A549 (cell line): ENCODE results near the gene STK33. TPM values are rescaled to one million over a fixed set of nuclear protein-coding genes. Genes with fewer than 3 reads are reported as not detected.

Source experiments
- ATAC-seq, 2 experiments: fragments of 200-7000 bp in 1 of 2; fragments of >200 bp in 1 of 2; cut with Nextera tagmentation in 1 of 2; cut with Tn5 transposase in 1 of 2; 3 replicates each; pipeline versions ENCODE4 v1.8.0 to v1.9.1; 2018 to 2020; ENCODE audit warnings: mild to moderate bottlenecking in 1 of 2, moderate library complexity in 1 of 2
- CTCF ChIA-PET: fragments of 300-600 bp; sonication (Branson Sonifier 250); formaldehyde crosslinking; extraction: SDS; loops from one replicate; lab custom pipeline; 2021; ENCODE audit warnings: antibody characterized with exemption, inconsistent platforms; lab: Yijun Ruan, JAX
- POLR2A ChIA-PET: fragments of 350-600 bp; formaldehyde crosslinking; extraction: SDS; loops from one replicate; lab custom pipeline; 2021; ENCODE audit warnings: antibody characterized with exemption, inconsistent platforms; lab: Yijun Ruan, JAX
- DNase-seq, 2 experiments: peaks; one replicate each; pipeline versions ENCODE4 v3.0.0 to v3.0.0-alpha.2; 2011 to 2016; ENCODE audit warnings: low read depth in 1 of 2, low spot score in 1 of 2
- FAIRE-seq: peaks from 2 replicates; lab custom pipeline; 2011; peaks lifted over from hg19 to GRCh38; lab: Jason Lieb, UNC
- H3K27ac ChIP-seq, 2 experiments: fragments of >200 bp; sonication (Bioruptor Twin); formaldehyde crosslinking; 3 replicates each; pipeline ENCODE4 v1.5.1; 2016 to 2017
- H3K4me1 ChIP-seq: fragments of >200 bp; sonication (Bioruptor Twin); formaldehyde crosslinking; 3 replicates; pipeline ENCODE4 v1.6.1; 2016
- H3K4me2 ChIP-seq: fragments of >200 bp; sonication (Bioruptor Twin); formaldehyde crosslinking; 3 replicates; pipeline ENCODE4 v1.6.1; 2016
- H3K4me3 ChIP-seq: fragments of >200 bp; sonication (Bioruptor Twin); formaldehyde crosslinking; 3 replicates; pipeline ENCODE4 v1.5.1; 2016
- H3K9me3 ChIP-seq: fragments of >200 bp; sonication (Bioruptor Twin); formaldehyde crosslinking; 3 replicates; pipeline ENCODE4 v1.6.1; 2016
- BHLHE40 ChIP-seq: IDR thresholded peaks from 2 replicates; pipeline ENCODE4 v1.6.1; 2012; ENCODE audit warnings: low read depth, low read length, inconsistent platforms
- CBX8 ChIP-seq: fragments of 200-600 bp; sonication (generic); IDR thresholded peaks from 2 replicates; pipeline ENCODE4 v1.6.1; 2016
- CEBPB ChIP-seq, 2 experiments: fragments of >200 bp in 1 of 2; sonication (Bioruptor Twin) in 1 of 2; formaldehyde crosslinking in 1 of 2; IDR thresholded peaks; 2 replicates each; pipeline ENCODE4 v1.6.1; 2012 to 2016
- ELK1 ChIP-seq: fragments of 150-350 bp; IDR thresholded peaks from 2 replicates; pipeline ENCODE4 v1.6.1; 2014; ENCODE audit warnings: low read depth, mild to moderate bottlenecking, low read length
- FOXS1 ChIP-seq: fragments of 250-450 bp; sonication (Bioruptor Pico); IDR thresholded peaks from 2 replicates; pipeline ENCODE4 v1.5.0; 2020; ENCODE audit warnings: mild to moderate bottlenecking, moderate library complexity
- HOXB5 ChIP-seq: fragments of 250-450 bp; sonication (Bioruptor Pico); IDR thresholded peaks from 2 replicates; pipeline ENCODE4 v1.5.0; 2020; ENCODE audit warnings: mild to moderate bottlenecking, moderate library complexity
- KDM5A ChIP-seq: fragments of 200-600 bp; sonication (generic); IDR thresholded peaks from 2 replicates; pipeline ENCODE4 v1.6.1; 2016; ENCODE audit warnings: antibody characterized with exemption, mild to moderate bottlenecking
- MAX ChIP-seq: IDR thresholded peaks from 2 replicates; pipeline ENCODE4 v1.6.1; 2012
- MAZ ChIP-seq: fragments of 150-350 bp; IDR thresholded peaks from 2 replicates; pipeline ENCODE4 v1.6.1; 2014; ENCODE audit warnings: antibody characterized with exemption, low read depth, low read length, borderline replicate concordance
- MYC ChIP-seq: IDR thresholded peaks from 2 replicates; pipeline ENCODE4 v1.6.1; 2012; ENCODE audit warnings: mild to moderate bottlenecking, inconsistent platforms, low read length, improper control_type of control experiment, borderline replicate concordance
- POLR2A ChIP-seq: IDR thresholded peaks from 2 replicates; pipeline ENCODE4 v1.6.1; 2012; ENCODE audit warnings: mild to moderate bottlenecking, low read length
- POLR2AphosphoS2 ChIP-seq: conservative IDR thresholded peaks from 2 replicates; pipeline ENCODE4 v1.6.1; 2012; ENCODE audit warnings: low read length, improper control_type of control experiment, inconsistent platforms
- RAD21 ChIP-seq, 2 experiments: fragments of >200 bp in 1 of 2; sonication (Bioruptor Twin) in 1 of 2; formaldehyde crosslinking in 1 of 2; IDR thresholded peaks in 1 of 2; conservative IDR thresholded peaks in 1 of 2; 2 replicates in 1 of 2; 3 replicates in 1 of 2; pipeline ENCODE4 v1.6.1; 2012 to 2018; ENCODE audit warnings: inconsistent platforms in 1 of 2
- RARB ChIP-seq: fragments of 250-450 bp; sonication (Bioruptor Pico); IDR thresholded peaks from 2 replicates; pipeline ENCODE4 v1.8.0; 2021; ENCODE audit warnings: mild to moderate bottlenecking, moderate library complexity
- REST ChIP-seq: fragments of 200-600 bp; sonication (generic); IDR thresholded peaks from 2 replicates; pipeline ENCODE4 v1.6.1; 2016; ENCODE audit warnings: antibody characterized with exemption, mild to moderate bottlenecking, moderate library complexity
- SMC3 ChIP-seq: fragments of >200 bp; sonication (Bioruptor Twin); formaldehyde crosslinking; IDR thresholded peaks from 3 replicates; pipeline ENCODE4 v1.6.1; 2018; ENCODE audit warnings: inconsistent platforms
- SREBF2 ChIP-seq: fragments of 450-650 bp; IDR thresholded peaks from 2 replicates; pipeline ENCODE4 v1.6.1; 2014; ENCODE audit warnings: mild to moderate bottlenecking, moderate library complexity
- TFCP2L1 ChIP-seq: fragments of 250-450 bp; sonication (Bioruptor Pico); IDR thresholded peaks from 2 replicates; pipeline ENCODE4 v1.5.0; 2021; ENCODE audit warnings: mild to moderate bottlenecking
- USF2 ChIP-seq: fragments of 450-650 bp; IDR thresholded peaks from 2 replicates; pipeline ENCODE4 v1.6.1; 2014; ENCODE audit warnings: antibody characterized with exemption
- ZC3H11A ChIP-seq: fragments of 450-650 bp; IDR thresholded peaks from 2 replicates; pipeline ENCODE4 v1.6.1; 2014; ENCODE audit warnings: antibody characterized with exemption, mild to moderate bottlenecking
- ZNF302 ChIP-seq: fragments of 250-450 bp; sonication (Bioruptor Pico); IDR thresholded peaks from 2 replicates; pipeline ENCODE4 v1.9.0; 2021; ENCODE audit warnings: inconsistent platforms, mild to moderate bottlenecking, moderate library complexity
- ZSCAN20 ChIP-seq: fragments of 250-450 bp; sonication (Bioruptor Pico); IDR thresholded peaks from 2 replicates; pipeline ENCODE4 v1.8.0; 2022; ENCODE audit warnings: mild to moderate bottlenecking, moderate library complexity
- WGBS: methylation state at CpG from one replicate; pipeline ENCODE4 v1.1.6; 2017; ENCODE audit errors: missing lambda C conversion rate; 5-methylcytosine and 5-hydroxymethylcytosine counted together
- polyA plus RNA-seq, 4 experiments: library from polyadenylated mRNA; depleted of rRNA in 3 of 4; stranded (reverse); fragments of >200 nt; fragmentation: RNase III in 1 of 4; extraction: RNeasy Plus Mini Kit Qiagen cat#74134 plus additional on column Dnase treatment in 1 of 4; gene quantifications; 2 replicates in 3 of 4; 3 replicates in 1 of 4; pipeline ENCODE4 v1.2.3, GENCODE V29; 2011 to 2017

Gene STK33
- polyA plus RNA-seq, 2 of the 4 experiments (the other 2 are of a cell fraction): 5.2 to 5.8 TPM

- Histone ChIP-seq H3K9me3 (no peaks in the 10 kb centered on the region), H3K4me1 (no peaks in the 10 kb centered on the region), H3K4me2 (no peak overlapping the region), H3K4me3 (no peak overlapping the region)
- DNase-seq: no peak
- 44% methylated on average over 6 of the region's 6 CpGs for WGBS
- FAIRE-seq: no peak
- CTCF ChIA-PET: interaction anchor here (0.9 to 1.3 kb wide), 3 partner anchors 40 to 162 kb away, joined by 3 to 4 read pairs (median 3); no protein-coding TSS in a partner anchor
- no peak for ATAC-seq
- TF ChIP-seq ELK1: no peak
- TF ChIP-seq, all 56 proteins: peak for 0
- no peak overlapping the region for H3K27ac ChIP-seq
- POLR2A ChIA-PET: no interaction called here
These were observed 212.7 kb downstream of the STK33 start for GRCh38 chr11:8381343-8381742.

GRCh38 chr11:8375932-8376331 lies 218.1 kb downstream of the STK33 start:
- CTCF ChIA-PET: interaction anchor here (1.0 kb wide), 2 partner anchors 15 to 21 kb away, joined by 3 read pairs; no protein-coding TSS in a partner anchor
- H3K27ac ChIP-seq: no peak overlapping the region
- FAIRE-seq (no peak), ATAC-seq (no peak), DNase-seq (no peak)
- no peaks in the 10 kb centered on the region for H3K9me3 ChIP-seq
- no peak overlapping the region for H3K4me2 ChIP-seq
- H3K4me3 ChIP-seq: no peak overlapping the region
- TF ChIP-seq BHLHE40 (no peak), FOXS1 (CRISPR knock-in tag) (no peak), ZNF302 (CRISPR knock-in tag) (no peak), SMC3 (no peak), POLR2A (no peak), MAZ (no peak), TFCP2L1 (CRISPR knock-in tag) (no peak), CEBPB (IDR thresholded peaks at IDR 0.05) (no peak), USF2 (no peak), ZC3H11A (no peak), RARB (no peak), SREBF2 (no peak), REST (no peak), POLR2AphosphoS2 (no peak), MYC (no peak), HOXB5 (CRISPR knock-in tag) (no peak), ZSCAN20 (CRISPR knock-in tag) (no peak), RAD21 (conservative IDR thresholded peaks at IDR 0.05 in 1 of 2, IDR thresholded peaks at IDR 0.05 in 1 of 2) (no peak), KDM5A (no peak)
- 58% methylated on average over 4 of the region's 4 CpGs for WGBS
- H3K4me1 ChIP-seq: no peaks in the 10 kb centered on the region
- POLR2A ChIA-PET: no interaction called here

- CTCF ChIA-PET: interaction anchor here (1.0 kb wide), 2 partner anchors 15 to 20 kb away, joined by 3 read pairs; no protein-coding TSS in a partner anchor
- WGBS: 21% methylated on average over 3 of the region's 3 CpGs
- H3K4me1 ChIP-seq: no peaks in the 10 kb centered on the region
These were observed 218.6 kb downstream of the STK33 start for GRCh38 chr11:8375460-8375859.

More at GRCh38 chr11:8375460-8375859, 218.6 kb downstream of the STK33 start:
- no peak overlapping the region for H3K4me2 ChIP-seq
- no peak overlapping the region for H3K4me3 ChIP-seq
- H3K27ac ChIP-seq: no peak overlapping the region
- no peak for FAIRE-seq
- TF ChIP-seq CBX8 (no peak), REST (no peak), MAX (no peak)
- DNase-seq: no peak
- ATAC-seq: no peak
- POLR2A ChIA-PET: no interaction called here
- no peaks in the 10 kb centered on the region for H3K9me3 ChIP-seq
